T follicular helper cell (primary cell): ENCODE results near the gene AZGP1.
A peak's percentile ranks its signal among the peaks of the same experiment; 100 is the strongest.
"Not testable (repeated sequence)": the region's sequence is repeated elsewhere in the genome, so short reads cannot be mapped to it uniquely, and the experiment has no call there.

ENCODE experiments used
- DNase-seq: peaks from one replicate; pipeline ENCODE4 v3.0.0-alpha.2; 2020; ENCODE audit warnings: low read depth
- total RNA-seq, 2 experiments: gene quantifications; one replicate each; lab custom pipeline; 2026; lab: John Stamatoyannopoulos, UW

AZGP1 gene
- total RNA-seq, result 0 reads per million in 2 experiments

DNA sequence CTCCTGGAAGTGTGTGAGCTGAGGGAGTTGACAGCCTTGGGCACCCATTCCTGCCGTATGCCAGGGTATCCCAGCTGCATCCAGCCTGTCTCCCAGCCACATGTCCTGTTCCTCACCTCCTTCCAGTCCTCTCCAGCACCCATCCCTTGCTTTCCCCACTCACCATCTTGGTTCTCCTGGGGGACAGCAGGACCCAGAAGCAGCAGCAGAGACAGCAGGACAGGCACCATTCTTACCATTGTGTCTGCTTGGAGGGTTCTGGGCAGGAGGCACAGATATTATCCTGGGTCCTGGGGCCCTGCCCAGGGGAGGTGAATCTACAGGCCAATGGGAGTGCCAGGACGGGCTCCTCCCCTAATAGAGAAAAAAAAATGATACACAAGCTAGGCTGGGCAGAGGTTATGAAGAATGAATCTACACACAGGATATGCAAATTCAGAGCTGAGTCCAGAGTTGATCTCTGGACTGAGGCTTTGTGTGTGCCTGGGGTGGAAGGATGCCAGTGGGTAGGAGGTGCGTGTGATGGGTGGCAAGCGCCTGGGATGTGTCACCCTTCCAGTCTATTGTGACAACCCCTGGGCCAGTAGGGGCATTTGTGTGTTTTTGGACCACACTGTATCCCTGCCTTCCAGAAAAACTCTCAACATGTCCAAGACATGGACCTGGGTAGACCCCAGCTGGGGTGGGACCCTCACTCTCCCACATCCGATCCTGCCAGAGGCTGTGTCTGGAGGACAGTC, at the start of gene AZGP1:
Gene AZGP1 (minus strand): TSS at position 250 of the 740 bp plus-strand sequence. CDS start 11 bp downstream, at position 239.
- no peak for DNase-seq

DNA sequence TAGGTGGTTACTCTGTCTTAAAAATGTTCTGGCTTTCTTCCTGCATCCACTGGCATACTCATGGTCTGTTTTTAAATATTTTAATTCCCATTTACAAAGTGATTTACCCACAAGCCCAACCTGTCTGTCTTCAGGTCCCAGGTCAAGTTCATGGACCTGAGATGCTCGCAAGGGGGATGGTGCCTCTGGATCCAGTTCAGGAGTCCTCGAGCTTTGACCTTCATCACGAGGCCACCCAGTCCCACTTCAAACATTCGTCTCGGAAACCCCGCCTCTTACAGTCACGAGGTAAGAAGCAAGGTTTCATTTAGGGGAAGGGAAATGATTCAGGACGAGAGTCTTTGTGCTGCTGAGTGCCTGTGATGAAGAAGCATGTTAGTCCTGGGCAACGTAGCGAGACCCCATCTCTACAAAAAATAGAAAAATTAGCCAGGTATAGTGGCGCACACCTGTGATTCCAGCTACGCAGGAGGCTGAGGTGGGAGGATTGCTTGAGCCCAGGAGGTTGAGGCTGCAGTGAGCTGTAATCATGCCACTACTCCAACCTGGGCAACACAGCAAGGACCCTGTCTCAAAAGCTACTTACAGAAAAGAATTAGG, 48.3 kb upstream of the AZGP1 start:
- DNase-seq, result no peak

- DNase-seq, result no peak
Observed at GRCh38 chr7:100023526-100023925, 47.7 kb upstream of the AZGP1 start.

DNA sequence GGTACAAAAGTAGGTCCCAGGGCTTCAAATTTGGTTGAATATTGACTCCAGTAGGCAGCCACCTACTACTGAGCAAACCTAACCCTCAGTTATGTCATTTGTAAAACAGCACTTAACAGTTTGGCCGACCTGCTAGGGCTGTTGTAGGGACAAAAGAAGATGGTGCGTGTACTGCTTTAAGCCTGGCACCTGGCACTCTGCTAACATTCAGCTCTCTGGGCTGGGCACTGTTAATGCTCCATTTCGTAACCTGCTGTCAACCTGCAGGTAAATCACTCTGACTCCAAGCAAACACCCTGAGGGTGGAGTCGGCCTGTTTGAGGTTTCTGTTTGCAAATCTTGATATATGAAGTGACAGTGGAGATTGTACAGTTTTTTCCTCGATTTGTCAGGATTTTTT, 46.8 kb upstream of the AZGP1 start:
- no peak for DNase-seq

GRCh38 chr7:100021297-100021696, 45.5 kb upstream of the AZGP1 start:
- no peak for DNase-seq

DNA sequence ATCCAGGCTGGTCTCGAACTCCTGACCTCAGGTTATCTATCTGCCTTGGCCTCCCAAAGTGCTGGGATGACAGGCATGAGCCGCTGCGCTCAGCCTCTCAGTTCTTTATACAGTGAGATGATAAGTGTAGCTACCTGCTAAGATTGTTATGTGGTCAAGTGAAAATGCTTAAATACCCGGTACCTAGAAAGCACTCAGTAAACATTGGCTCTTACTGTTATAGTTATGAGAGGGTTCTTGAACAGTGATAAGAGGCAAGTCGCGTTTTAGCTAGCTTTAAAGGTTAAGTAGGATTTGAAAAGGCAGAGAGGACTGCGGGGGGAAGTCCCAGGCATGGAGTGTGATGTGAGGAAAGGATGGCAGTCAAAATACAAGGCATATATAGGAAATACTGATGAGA, 44.1 kb upstream of the AZGP1 start:
- no peak for DNase-seq

GRCh38 chr7:100017875-100018274, 42.0 kb upstream of the AZGP1 start:
- DNase-seq, result no peak

DNA sequence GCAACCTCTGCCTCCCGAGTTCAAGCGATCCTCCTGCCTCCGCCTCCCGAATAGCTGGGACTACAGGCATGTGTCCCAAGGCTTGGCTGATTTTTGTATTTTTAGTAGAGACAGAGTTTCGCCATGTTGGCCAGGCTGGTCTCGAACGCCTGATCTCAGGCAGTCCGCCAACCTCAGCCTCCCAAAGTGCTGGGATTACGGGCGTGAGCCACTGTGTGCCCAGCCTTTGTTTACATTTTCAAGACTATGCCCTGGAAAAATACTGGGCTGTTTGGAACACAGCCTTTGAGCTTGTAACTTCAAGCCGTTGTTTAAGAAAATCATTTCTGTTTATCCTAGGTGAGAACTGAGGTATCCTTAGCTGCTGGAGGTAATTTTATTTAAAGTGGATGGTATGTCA, 41.5 kb upstream of the AZGP1 start:
- no peak for DNase-seq

DNA sequence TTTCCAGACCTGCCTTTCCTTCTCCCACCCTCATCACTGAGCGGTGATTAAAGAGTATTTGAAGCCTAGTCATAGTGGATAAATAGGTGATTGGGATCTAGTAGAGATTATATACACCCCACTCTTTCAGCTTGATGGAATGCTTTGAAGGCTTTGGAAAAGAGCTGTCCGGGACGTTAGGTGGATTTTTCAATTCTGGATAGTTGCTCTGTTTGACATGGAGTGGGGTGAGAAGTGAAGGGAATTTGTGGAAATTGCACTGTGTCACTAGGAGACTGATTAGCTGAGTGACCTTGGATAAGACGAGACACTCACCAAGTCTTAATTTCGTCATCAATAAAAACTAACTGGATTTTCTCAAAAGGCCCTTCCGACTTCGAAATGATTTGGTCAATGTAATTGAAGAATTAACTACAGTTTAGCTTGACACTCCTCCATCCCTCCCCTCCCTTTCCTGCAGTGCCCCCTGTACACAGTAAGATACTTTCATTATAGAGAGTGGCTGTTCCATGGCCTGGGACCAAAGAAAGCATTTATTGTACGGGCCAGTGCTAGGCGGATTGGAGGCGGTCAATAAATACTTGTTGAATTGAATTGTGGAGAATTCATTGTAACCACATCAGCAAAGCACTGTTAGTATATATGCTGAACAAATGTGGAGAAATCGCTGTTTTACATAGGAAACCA, 40.5 kb upstream of the AZGP1 start:
- DNase-seq, result no peak

GRCh38 chr7:100015232-100016214, 39.7 kb upstream of the AZGP1 start, which contains the start of gene ZKSCAN1:
TSS of gene ZKSCAN1 (plus strand) at chr7:100015596. CDS start at chr7:100023507, 7,911 bp downstream.
- DNase-seq, result peak; percentile 79

DNA sequence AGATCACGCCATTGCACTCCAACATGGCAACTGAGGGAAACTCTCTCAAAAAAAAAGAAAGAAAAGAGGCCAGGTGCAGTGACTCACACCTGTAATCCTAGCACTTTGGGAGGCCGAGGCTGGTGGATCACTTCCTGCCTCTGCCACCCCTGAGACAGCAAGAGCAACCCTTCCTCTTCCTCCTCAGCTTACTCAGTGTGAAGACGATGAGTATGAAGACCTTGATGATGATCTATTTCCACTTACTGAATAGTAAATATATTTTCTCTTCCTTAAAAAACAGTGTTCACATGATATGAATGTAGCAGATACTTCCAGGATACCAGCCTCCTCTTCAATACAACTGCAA, 37.5 kb upstream of the AZGP1 start:
- DNase-seq, result no peak

GRCh38 chr7:100012385-100013327, 36.8 kb upstream of the AZGP1 start:
- DNase-seq, result not testable (repeated sequence)

DNA sequence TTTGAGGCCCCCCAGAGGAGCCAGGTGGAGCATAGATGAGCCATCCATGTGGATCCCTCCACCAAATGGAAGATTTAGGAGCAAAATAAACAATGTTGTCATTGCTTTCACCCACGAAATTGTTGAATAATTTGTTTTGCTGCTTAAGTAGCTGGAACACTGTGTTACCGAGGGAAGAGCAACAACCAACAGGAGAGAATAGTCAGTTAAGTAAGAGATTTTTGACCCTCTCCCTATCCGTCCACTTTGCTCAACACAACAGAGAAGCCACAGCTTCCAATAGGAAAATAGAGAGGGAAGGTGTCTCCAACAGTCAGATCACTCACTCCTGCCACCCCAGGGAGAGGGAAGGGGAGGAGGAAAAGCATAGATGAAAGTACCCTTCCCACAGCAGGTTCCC, 35.7 kb upstream of the AZGP1 start:
- no peak for DNase-seq

GRCh38 chr7:100010901-100011300, 35.1 kb upstream of the AZGP1 start:
- DNase-seq, result no peak

DNA sequence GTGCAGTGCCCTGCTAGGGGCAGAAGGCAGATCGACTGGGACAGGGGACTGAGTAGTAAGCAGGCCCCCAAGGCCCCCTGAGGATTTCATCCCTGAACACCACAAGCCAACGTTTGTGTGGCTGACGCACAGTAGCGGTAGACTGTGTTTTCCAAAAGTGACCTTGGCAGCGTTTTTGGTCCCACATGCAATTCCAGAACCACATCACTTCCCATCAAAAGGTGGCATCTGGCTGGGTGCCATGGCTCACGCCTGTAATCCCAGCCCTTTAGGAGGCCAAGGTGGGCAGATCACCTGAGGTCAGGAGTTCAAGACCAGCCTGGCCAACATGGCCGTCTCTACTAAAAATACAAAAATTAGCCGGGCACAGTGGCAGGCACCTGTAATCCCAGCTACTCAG, 34.1 kb upstream of the AZGP1 start:
- DNase-seq, result not testable (repeated sequence)

DNA sequence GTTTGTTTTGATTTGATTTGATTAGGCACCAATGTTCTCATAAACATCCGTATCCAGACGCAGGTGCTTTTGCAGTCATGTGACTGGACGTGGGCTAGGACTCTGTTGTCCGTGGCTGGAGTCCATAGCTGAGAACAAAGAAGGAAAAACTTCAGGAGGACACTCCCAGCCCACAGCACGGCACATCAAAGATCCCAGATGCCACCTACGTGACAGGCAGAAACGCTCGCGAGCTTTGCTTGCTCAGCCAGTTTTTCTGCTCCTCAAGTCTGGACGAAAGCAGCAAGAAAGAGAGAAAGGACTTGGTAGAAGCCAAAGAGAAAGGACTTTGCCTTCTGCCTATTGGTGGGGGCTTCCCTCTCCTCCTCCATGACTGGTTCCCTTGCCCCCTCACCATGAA, 32.7 kb upstream of the AZGP1 start:
- no peak for DNase-seq

- no peak for DNase-seq
Observed at GRCh38 chr7:100007887-100008286, 32.1 kb upstream of the AZGP1 start.

GRCh38 chr7:100003711-100004661, 28.2 kb upstream of the AZGP1 start:
- no peak for DNase-seq

GRCh38 chr7:100000239-100000638, 24.4 kb upstream of the AZGP1 start:
- DNase-seq, result no peak
